Erythroblast (primary cell): ENCODE results near the gene KCNJ11.

ENCODE experiments used
- DNase-seq, 2 experiments: peaks; one replicate each; lab custom pipeline; 2025; lab: John Stamatoyannopoulos, UW
- GATA1 ChIP-seq: IDR thresholded peaks from 2 replicates; pipeline ENCODE4 v1.6.1; 2011; ENCODE audit warnings: low read depth, mild to moderate bottlenecking, control low read depth, low read length, moderate library complexity
- POLR2A ChIP-seq: IDR thresholded peaks from 2 replicates; pipeline ENCODE4 v1.6.1; 2011; ENCODE audit warnings: mild to moderate bottlenecking, low read length

Gene KCNJ11

DNA sequence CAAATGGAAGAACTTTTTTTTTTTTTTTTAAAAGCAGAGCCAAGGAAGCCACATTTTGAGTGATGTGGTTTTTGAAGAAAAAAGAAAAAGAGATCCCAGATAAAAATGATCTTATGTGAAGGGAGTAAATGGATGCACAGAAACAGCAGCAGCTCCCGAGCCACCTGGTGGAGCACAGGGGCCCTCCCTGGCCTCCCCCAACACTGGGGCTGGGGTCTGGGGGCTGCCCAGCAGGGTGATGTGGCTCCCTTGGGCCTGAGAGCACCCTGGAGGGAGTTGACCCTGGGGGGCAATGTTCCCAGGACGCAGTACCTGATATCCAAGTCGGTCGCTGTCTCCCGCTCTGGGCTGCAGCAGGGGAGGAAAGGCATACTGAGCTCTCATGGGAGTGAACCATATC lies 26.5 kb upstream of the KCNJ11 start:
- DNase-seq, result no peak
- no peak for TF ChIP-seq POLR2A
- TF ChIP-seq GATA1, result no peak

DNA sequence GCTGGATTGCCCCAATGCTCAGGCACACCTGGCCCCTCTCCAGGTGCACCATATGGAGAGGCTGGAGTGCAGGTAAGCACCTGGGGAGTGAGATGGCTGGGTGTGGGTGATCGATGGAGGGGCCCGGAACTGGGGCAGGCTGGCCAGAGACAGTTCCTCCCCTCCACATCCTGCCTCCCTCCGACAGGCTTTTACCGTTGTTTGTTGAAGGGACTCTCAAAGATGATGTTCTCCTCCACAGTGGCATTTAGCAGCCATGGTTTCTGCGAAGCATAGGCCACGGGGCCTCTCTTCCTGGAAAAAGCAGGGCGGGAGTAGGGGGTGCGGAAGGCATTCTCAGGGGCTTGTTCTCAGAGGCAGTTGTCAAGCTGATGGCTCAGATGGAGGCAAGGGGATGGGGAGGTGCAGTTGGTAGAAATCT lies 25.9 kb upstream of the KCNJ11 start:
- DNase-seq, result no peak
- no peak for TF ChIP-seq POLR2A
- TF ChIP-seq GATA1, result no peak

GRCh38 chr11:17413414-17414316 lies 25.2 kb upstream of the KCNJ11 start:
- DNase-seq, result no peak
- no peak for TF ChIP-seq POLR2A
- TF ChIP-seq GATA1, result no peak

DNA sequence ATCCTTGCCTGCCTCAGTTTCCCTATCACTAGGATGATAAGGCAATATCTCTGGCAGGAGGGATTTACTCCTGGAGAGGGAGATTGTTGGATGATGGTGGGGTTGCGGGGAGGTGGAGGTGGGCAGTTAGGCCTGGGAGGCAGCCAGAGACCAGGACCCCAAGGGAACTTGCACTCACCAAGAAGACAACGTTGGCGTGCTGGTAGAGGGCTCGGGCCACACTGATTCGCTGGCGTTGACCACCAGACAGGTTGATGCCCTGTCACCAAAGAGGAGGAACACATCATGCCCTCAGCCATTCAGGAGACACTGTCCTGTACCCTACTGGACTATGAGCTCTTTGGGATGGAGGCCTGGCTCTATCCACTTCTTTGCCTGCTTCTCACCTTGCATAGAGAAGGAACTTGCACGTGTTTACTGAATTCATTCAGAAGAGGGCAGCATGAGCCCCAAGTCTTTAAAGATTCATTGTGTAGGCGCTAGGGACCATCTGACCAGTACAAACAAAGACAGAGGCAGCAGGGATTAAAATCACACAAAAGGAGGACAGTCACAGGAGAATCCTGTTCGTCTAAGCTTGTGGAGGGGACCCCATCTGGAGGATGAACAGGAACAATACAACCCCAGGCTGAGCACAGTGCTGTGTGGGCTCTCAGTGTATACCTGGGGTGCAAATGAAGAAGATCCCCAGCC lies 24.2 kb upstream of the KCNJ11 start:
- TF ChIP-seq POLR2A (no peak), GATA1 (no peak)

DNA sequence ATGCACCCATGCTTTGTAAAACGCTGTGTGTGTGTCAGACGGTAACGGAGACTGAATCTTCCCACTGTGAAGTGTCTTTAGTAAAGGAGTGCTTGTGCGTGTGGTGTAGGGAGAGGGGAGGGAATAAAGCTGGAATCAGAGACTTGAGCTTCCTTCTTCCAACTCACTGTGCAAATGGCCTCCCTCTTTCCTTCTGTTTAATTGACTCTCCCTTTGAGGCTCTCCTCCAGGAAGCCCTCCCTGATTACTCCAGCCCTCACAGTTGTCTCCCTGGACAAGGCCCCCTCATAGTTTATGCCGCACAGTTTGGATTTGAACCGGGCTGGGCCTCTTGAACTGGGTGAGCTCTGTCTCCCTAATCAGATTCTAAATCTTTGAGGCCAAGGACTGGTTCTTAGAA lies 23.0 kb upstream of the KCNJ11 start:
- no peak for DNase-seq
- TF ChIP-seq POLR2A, result no peak
- TF ChIP-seq GATA1, result no peak

More for the DNA sequence above, 24.2 kb upstream of the KCNJ11 start:
- no peak for DNase-seq

DNA sequence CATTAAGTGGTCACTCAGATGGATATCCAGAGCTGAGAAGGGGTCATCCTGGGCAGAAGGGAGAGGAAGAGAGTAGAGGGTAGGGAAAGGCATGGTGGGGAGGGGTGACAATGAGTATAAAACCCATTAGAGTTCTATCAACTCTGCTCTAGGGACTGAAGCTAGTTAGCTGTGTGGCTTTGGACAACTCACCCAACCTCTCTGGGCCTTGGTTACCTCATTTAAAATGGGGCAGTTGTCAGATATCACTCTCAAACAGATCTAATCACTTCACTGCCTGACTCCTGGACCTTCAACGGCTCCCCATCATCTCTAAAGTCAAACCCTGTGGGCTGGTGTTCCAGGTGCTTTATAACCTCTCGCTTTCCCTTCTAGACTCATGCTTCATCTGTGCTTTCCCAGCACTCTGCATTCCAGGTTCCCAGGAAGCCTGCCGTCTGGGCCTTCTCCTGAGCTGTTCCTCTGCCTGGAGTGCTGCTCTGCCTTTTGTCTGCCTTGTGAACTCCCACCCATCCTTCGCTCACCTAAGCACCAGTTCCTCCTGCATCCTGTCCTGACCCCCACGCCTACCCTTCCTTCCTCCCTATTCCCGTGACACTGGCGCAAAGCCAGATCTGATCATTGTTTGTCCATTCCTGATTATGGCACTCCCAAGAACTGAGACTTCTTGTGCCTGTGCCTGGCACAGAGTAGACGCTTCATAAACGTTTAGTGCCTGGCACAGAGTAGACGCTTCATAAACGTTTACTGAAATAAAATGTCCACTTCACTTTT lies 22.3 kb upstream of the KCNJ11 start:
- TF ChIP-seq GATA1 (no peak), POLR2A (no peak)
- DNase-seq, result no peak

- TF ChIP-seq POLR2A, result no peak
- no peak for TF ChIP-seq GATA1
- DNase-seq, result no peak
These were observed 20.2 kb upstream of the KCNJ11 start for GRCh38 chr11:17408641-17409040.

DNA sequence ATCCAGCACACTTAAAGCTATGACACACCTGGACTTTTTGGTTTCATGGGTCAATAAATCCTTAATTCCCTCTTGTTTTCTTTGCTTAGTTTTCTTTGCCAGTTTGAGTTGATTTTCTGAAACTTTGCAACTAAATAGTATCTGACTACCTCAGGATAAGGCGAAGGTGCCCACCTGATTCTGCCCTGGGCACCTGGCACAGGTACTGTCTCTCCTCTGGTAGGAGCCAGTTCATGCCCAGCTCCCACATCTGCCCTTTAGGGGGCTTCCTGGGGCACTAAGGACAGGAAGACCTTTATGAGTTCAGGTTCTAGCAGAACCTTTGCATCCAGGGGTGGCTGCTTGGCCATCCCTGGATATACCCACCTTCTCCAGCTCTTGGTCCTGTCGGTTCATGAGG lies 19.6 kb upstream of the KCNJ11 start:
- no peak for DNase-seq
- TF ChIP-seq POLR2A (no peak), GATA1 (no peak)

DNA sequence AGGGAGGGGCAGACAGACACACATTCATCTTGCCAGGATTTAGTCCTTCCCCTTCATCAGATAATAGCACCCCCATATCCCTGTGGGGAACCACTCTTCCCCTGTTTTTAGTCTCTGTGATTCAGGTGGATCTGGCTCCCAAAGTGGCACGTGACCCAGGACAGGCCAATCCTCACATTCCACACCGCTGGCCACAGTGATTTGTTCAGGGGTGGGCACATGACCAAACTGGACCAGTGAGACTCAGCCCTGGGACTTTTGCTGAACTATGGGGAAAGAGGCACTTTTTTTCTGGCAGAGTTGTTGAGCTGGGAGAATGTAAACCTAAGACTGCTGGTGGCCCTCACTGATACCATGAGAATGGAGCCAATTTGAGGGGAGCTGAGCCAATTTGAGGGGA lies 19.1 kb upstream of the KCNJ11 start:
- TF ChIP-seq GATA1 (no peak), POLR2A (no peak)
- DNase-seq, result no peak

DNA sequence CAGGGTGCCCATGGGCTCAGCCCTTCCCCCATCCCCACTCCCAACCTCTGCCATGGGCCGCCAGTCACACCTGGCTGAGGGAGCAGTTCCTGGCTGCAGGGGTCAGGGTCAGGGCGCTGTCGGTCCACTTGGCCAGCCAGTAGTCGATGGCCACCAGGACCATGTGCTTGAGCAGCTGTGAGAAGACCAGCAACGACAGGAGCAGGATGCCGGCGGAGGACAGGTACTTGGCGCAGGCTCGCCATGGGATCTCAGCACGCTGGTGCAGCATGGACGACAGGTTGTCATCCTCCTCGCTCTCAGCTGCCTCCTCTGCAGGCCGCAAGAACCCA lies 18.3 kb upstream of the KCNJ11 start:
- TF ChIP-seq GATA1, result no peak
- TF ChIP-seq POLR2A, result no peak
- DNase-seq, result no peak

GRCh38 chr11:17406082-17406817 lies 17.8 kb upstream of the KCNJ11 start:
- TF ChIP-seq POLR2A (no peak), GATA1 (no peak)
- no peak for DNase-seq

- no peak for TF ChIP-seq GATA1
- no peak for TF ChIP-seq POLR2A
- no peak for DNase-seq
These were observed 17.0 kb upstream of the KCNJ11 start for GRCh38 chr11:17405232-17406005.
